HuH-7 (cell line): Measurements from ENCODE around the gene KRT33B.
"Not testable (repeated sequence)": the region's sequence is repeated elsewhere in the genome, so short reads cannot be mapped to it uniquely, and the experiment has no call there.

ENCODE experiments used
- DNase-seq: peaks from one replicate; pipeline ENCODE4 v3.0.0; 2011; ENCODE audit warnings: low spot score

The KRT33B gene

DNA sequence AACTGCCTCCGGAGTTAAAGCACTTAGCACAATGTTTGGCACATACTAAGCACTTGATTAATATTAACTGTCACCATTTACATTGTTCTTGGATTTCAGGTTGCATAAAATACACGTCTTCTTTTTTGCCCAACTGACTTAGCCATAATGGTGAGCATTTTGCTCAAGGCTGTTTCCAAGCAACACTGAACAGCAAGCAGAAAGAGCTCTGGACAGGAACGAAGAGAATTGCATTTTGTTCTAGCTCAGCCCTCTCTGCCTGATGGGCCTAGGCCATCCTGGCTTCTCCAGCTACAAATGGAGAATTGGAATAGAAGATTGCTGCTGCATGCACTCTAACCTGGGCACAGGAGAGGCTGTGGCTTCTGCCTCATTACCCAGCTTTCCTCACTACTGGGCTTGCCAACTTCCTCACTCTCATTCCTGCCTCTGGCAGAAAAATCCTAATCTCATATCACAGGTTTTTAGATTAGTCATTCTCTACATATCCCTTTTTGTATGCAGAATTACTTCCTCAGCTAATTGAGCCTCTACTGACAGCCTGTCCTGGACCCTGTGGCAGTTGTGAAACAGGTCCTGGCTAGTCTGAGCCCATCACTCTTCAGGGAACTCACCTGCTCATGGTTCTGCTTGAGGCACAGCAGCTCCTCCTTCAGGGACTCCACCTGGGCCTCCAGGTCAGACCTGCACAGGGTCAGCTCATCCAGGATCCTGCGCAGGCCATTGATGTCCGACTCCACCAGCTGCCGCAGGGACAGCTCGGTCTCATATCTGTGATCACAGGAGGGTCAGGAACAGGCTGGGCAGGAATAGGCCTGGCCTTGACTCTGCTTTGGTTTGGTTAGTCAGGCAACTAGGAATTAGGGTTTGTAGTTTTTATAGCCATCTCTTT is 21.5 kb downstream of the KRT33B start:
- DNase-seq: no peak

DNA sequence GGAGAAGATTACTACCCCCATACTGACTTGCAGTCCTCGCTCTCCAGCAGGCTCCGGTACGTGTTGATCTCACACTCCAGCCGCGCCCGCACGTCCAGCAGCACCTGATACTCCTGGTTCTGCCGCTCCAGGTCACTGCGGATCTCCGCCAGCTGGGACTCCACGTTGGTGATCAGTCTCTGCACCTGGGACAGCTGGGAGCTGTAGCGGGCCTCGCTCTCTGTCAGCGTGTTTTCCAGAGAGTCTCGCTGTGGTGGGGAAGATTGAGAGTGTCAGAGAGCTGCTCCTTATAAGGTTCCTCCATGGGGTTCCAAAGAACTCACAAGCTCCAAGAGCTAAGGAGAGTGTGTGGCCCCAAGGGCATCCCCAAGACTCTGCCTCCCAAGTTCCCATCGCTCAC is 23.2 kb downstream of the KRT33B start:
- DNase-seq: not testable (repeated sequence)

DNA sequence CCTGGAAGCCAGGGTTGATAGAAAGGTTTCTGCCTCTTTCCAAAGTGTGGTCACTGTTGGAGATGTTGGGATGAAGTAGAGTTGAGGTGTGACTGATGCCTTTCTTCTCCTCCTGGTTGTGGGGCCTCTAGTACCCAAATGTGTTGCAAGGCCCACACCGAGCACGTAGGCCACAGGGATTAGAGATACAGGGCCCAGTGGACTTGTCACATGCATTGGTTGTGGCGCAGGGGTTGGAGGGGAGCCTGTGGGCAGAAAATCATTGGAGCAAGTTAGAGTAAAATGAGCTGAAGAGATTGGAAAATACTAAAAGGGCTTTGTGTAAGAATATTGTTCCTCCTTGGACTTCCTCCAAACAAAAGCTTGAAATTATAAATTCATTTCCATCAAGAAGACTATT is 23.6 kb downstream of the KRT33B start:
- no peak for DNase-seq

DNA sequence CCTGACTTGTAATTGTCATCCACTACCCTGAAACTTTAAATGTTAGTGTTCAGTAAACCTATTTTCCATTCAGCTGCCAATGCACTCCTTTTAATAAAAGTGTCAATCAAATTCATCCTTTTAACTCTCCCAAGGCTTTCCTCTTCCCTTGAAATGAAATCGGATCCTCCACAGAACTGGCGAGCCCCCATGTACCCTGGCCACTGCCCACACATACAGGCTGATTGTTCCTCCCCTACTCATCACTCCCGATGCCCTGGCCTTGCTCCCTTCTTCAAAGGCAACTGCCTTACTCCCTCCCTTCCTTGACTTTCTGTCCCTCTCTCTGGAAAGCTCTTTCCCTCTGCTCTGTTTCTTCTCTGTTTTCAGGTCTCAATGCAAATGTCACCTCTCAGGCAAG is 26.6 kb downstream of the KRT33B start:
- DNase-seq: no peak

DNA sequence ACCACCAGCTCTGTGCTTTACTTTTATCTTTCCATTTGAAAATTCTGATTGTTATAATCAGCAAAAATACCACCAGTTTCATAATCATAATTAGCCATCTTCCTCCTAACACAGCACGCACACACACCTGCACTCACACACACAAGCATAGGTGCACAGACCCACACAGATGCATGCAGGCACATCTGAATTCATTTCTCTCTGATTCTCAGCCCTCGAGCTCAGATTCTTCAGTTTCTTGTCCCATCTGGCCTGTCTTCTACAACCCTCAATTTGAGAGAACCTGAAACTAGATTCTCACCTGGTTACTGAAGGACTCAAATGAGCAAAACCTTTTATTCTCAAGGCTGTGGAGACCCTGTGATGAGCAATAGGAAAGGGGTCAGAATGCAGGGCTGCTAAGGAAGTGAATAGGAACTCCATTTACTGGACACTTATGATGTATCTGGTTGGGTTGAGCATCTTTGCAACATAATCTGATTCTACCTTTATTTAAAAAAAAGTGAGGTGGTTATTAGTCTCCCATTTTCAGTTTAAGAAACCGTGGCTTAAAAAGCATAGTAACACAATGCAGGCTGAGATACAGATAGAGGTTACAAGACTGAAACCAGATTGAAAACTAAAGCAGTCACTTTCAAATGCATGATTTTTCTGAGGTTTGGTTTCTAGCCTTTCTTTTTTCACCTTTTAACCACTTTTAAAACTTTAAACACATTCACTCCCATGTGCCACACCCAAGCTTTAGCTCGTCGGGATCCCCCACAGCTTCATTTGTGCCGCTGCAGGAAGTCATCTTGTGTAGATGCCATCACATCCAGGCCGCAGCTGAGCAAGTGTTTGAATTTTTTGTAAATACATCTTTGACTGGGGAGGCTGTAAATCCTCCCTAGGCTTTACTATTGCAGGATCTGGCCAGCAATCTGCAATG is 28.4 kb downstream of the KRT33B start:
- DNase-seq: no peak

DNA sequence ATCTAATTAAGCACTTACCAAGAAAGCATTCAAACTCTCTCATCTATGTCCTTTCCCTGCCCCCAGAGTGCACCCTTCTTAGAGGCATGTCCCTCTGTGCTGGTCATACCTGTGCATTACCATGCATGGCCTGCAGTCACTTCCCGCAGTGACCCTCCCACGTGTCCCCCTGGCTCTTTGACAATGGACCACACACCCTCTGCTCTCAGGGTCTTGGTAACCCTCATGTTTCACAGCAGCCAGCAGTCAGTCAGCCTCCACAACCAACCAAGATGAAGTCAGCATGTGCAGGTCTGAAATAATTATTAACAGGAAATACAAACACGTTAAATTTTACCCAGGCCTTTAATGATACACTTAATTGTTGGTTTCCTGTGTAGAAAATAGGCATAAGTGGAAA is 29.1 kb downstream of the KRT33B start:
- DNase-seq: no peak

DNA sequence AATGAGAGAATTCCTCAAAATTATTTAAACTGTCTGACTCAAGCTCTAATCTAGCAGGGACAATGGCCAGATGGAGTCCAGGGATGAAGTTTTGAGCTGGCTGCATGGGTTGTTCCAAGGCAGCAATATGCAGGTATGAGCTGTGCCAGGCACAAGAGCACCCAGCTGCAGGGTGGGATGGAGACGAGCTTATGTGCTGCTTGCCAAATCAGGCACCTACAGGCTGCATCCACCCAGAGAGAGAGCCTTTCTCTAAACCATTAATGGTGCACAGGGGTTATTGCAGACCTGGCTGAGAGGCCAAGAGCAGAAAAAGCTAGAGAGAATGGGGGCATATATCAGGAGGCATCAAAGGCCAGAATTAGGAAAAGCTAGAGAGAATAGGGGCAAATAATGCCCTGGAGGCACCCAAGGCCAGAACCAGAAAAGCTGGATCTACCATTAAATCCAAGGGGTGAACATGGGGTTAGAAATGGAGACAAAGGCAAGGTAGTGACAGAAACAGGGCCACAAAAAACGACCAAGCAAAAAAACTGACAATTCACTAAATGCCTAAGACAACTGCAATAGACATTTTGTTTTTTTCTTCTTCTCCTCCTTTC is 29.9 kb downstream of the KRT33B start:
- DNase-seq: no peak

DNA sequence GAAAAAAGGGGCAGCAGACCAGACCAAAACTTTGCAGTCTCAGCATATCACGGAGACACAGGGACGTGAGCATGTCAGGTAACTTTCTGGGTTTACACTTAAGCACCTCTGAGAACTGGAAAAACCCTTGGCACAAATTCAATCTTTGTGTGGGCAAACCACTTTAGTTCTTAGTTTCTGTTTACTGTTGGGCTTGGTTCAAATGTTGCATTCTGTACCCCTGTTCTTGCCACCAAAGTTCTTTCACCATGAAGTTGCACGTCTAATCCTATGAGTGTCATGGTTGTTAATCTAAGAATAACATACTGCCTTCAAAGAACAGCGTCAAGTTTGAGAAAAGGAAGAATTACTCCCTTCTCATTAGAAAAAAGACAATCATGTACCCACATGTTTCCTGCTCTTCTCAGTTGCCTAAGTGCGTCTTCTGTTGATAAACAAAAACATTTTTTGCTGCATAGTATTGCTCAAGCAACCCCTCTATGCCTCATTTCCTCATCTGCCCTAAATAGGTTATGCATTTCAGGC is 30.6 kb downstream of the KRT33B start:
- no peak for DNase-seq

DNA sequence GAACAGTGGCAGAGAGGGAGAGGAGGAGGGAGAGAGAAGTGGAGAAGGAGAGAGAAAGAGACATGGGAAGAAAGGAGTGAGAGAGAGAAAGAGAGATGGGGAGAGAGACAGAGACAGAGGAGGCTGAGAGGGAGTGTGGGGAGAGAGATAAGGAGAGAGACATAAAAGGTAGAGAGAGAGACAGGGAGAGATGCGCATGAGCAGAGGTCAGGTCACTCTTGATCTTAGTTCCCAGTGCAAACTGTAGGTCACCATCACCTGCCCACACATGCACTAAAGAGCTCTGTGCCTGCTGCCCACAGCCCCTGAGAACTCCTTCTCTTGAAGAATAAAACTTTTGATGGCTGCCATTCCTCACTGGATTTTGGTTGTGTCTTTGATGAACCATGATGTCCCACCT is 33.9 kb downstream of the KRT33B start:
- no peak for DNase-seq

DNA sequence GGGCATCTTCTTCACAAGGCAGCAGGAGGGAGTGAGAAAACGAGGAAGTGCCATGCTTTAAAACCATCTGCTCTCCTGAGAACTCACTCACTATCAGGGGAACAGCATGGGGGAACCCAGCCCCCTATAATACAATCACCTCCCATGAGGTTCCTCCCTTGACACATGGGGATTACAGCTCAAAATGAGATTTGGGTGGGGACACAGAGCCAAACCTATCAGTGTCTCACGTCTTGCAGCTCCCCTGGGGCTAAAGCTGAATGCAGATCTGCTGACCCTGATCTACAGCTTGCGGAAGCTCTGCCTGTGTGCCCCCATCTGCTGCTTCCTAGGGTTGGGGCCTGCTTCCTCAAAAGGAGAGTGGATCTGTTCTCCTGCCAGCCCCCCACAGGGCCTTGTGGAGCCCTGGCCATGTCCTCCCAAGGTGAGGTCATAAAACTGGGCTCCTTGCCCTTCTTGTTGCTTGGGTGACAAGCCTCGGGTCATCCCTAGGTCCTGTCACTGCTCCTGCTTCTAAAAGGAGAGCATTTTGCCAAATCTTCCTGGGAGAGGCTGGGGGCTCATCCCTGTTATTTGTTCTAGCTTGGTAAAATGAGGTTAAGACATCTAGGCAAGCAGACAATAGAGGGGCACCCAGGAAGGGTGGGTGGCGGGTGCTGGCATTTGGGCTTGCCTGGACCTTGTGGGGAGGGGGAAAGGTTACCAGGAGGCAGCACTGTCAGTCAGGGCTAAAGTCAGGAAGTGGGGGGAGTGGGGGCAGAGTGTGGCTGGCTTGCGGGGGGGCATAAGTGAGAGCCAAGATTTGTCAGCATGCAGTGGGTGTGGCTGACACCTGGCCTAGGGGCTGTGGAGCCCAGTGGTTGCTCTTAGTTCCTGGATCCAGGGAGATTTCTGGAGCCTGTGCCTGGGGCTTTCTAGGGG is 35.0 kb downstream of the KRT33B start:
- no peak for DNase-seq

DNA sequence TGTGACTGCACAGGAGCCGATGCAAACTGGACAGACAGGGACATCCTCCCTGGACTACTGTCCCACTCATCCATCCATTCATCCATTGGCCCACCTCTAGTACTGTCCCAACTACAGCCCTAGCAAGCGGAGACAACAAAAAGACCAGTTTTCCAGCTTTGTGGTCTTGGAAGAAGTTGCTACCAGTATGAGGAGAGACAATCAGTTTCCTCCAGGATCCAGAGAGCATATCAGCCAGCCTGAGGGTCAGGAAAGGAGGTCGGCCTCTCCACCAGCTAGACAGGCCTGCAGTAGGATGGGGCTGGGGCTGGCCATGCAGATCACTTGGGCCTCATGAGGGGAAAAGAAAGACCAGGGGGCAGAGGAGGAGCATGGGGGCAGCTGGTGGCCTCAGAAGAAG is 35.8 kb downstream of the KRT33B start:
- no peak for DNase-seq

DNA sequence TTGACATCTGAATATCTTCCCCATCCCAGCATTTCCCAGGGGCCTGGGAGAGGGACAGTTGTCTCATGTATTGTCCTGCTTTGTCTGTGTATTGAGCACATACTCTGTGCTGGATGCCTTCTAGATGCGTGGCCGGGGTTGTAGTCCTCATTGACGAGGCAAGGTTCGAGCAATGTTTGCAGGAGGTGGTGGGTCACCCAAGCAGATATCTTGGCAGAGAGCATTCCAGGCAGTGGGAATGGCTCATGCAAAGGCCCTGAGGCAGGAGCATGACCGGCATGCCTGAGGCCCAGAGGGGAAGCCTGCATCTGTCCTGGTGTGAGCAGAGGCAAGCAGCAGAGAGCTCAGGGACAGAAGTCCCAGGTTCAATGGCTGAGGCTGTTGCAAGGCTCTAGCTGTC is 36.5 kb downstream of the KRT33B start:
- no peak for DNase-seq

DNA sequence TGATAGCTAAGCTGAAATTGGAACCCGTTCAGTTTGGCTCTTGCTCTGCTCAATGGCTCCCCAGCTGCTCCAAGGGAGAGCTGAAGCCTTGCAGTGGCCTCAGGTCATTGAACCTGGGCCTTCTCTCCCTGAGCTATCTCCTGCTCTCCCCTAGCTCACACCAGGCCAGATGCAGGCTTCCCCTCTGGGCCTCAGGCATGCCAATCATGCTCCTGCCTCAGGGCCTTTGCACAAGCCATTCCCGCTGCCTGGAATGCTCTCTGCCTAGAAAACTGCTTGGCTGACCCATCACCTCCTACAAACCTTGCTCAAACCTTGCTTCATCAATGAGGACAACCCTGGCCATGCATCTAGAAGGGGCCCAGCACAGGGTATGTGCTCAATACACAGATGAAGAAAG is 37.4 kb downstream of the KRT33B start:
- no peak for DNase-seq

DNA sequence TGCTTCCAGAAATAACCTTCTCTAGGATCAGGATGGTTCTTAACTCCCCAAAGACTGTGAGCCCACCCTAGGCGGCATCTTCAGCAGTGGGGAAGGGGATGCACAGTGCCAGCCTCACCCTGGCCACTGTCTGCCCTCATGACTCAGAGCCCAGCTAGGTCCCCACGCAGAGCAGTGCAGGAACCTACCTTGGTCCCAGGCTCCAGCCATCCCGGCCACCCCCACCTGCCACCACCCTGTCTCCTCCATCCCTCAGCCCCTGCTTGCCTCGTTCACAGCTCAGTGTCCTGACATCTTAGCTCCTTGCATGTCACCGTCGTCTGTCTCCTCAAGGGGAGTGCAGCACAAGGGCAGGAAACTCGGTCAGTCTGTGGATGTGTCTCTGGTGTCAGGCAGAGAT is 38.0 kb downstream of the KRT33B start:
- DNase-seq: no peak

DNA sequence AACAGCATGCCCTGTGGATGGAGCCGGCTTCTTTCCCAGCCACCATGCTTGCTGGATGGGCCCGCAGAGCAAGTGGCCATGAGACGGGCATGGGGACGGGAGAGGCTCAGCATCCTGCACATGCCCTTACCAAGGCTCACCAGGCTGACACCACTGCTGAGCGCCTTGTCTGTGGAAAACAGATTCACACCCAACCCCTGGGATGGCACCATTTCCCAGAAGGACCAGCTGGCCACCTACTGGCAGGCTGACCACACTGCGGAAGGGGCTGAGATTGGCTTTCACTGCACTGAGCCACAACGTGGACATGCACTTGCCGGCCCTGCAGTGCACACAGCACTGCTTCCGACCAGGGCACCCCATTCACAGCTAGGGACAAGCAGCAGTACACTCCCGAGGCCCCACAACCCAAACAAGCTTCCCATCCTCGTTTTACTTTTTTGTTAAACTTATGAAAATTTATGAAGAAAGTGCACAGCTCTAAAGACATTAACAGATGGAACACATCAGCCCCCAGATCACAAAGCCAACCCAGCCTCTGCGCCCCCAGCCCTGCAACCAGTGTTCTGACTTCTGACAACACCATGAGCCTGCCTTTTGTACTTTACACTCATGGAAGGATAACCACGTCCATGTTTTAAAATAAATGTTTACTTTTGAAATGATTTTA is 40.2 kb downstream of the KRT33B start:
- peak; percentile 60 for DNase-seq

DNA sequence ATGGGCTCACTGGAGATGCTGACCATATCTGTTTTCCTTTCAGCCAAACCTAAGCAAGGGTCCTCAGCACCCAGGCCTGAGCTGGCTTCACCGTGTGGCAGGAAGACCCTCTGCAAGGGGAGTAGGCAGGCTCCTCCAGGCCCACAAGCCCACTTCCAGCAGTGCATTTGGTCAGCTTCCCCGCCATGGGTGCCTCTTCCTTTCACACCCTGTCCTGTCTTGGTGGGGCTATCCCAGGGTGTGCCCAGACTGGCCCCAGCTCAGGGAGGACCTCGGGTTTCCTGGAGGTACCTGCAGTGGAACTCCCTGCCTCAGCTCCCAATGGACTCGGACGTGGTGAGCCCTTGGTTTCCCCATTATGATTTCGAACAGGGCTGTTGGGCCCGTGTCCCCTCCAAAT is 41.4 kb downstream of the KRT33B start:
- DNase-seq: no peak

DNA sequence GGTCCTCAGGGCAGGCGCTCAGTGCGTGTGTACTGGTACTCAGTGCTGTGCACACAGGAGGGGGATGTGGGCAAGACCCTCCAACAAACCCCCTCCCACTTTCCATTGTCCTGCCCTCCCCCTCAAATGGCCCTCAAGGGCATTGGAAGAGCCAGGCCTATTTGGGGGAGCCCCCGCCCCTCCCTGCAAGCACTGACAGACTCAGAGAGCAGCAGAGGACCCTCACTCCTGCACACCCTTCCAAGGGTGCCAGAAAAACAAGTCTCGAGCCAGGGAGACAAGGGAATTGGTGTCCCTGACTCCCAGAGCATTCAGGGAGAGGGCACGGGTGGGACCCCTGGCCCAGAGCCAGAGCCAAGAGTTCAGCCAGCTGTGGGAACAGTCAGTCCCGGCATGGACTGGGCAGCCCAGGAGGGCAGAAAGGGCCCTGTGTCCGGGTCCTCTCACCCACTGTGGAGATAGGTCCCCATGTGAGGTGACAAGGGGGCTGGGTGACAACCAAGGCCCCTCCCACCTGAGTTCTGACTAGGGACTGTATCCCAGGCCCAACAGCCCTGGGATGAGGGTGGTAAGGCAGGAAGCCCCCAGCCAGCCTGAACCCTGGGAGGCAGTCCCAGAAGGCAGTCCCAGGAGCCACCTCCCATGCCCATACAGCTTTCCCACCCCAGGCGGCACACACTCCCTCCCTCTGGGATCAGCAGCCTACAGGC is 42.0 kb downstream of the KRT33B start:
- no peak for DNase-seq

DNA sequence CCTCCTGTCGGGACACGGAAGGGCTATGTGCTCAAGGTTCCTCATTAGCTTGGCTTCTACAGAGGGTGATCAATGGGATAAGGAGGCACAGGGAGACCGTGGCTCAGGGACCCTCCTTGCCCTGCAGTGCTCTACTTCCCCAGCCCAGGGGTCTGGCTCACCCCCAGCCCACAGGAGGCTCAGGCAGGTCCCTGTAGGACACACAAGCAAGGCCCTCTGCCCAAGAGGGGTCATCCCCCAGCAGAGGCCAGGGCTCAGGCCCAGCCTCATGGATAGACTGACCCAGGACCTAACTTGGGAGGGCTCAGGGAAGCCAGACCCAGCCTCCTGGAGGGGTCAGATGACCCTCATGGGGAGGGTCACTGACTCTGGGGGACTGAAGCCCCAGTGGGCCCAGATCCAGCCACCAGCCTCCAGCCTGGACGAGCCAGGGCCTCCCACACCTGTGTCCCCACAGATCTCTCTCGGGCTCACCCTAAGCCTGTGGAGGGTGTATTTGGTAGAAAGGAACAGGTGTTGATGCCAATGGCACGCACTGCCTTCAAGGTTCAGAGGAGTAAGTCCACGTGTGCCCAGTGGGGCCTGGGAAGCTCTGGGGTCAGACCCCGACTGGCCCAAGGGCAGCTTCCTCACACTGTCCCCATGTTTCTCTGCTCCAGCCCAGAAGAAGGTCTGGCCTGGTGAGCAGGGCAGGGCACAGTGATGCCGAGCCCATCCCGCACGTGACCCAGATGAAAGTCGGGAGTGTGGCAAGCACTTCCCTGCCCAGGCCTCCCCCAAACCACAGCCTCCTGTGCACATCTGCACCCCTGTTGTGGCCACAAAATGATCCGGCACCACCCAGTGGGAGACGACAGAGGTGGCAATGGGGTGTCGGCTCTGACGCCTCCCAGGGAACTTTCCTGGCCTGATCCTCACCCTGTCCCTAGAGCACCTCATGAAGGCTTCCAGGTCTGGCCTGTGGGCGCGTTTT is 43.2 kb downstream of the KRT33B start:
- no peak for DNase-seq

DNA sequence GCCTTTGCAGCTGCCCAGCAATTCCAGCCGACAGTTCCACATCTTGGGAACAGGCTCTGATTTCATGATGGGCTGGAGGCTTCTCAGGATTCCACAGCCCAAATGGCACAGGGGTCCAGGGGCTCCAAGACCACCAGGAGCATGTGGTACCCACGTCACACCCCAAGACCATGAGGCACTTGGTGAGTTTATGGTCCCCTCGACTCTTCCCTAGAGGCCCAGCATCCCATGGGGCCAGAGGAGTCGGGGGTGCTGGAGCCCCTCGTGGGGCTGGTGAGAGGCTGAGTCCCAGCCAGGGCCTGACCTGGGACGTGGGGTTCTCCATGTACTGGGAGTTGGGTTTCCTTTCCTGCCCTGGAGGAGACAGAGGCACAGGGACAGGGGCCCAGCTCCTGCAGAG is 44.0 kb downstream of the KRT33B start:
- DNase-seq: no peak
